ENCODE results near the gene HP.
"Not testable (repeated sequence)": the region's sequence is repeated elsewhere in the genome, so short reads cannot be mapped to it uniquely, and the experiment has no call there.

DNA sequence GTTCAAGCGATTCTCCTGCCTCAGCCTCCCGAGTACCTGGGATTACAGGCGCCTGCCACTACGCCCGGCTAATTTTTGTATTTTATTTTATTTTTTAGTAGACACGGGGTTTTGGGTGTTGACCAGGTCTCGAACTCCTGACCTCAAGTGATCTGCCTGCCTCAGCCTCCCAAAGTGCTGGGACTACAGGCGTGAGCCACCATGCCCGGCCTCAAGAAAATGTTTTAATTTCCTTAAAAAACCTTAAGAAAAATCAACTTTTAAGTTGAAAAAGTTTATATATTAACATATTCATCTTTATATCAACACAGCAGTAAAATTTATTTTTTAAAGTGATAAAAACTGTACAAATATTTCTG, 46.3 kb upstream of the HP start:
- not testable (repeated sequence) for TF ChIP-seq POLR2A, POLR2AphosphoS5, EP300 (IDR thresholded peaks at IDR 0.05)
